Gastroesophageal sphincter (tissue), 3 donors: ENCODE measurements around the gene SLC4A5.

Experiments
- CTCF ChIP-seq, 4 experiments: fragments of 200-600 bp in 2 of 4; fragments of 450-650 bp in 2 of 4; sonication (generic) in 1 of 4; IDR thresholded peaks; one replicate each; pipeline ENCODE4 v1.5.1; 2017 to 2019; ENCODE audit warnings: antibody characterized with exemption in 4 of 4, mild to moderate bottlenecking in 2 of 4, moderate library complexity in 2 of 4
- EP300 ChIP-seq: sonication (generic); formaldehyde crosslinking; IDR thresholded peaks from one replicate; pipeline ENCODE4 v1.6.1; 2017; ENCODE audit warnings: antibody characterized with exemption, mild to moderate bottlenecking
- POLR2A ChIP-seq, 2 donors: fragments of 450-650 bp; IDR thresholded peaks; one replicate each; pipeline ENCODE4 v1.6.1; 2017; ENCODE audit warnings: antibody characterized with exemption in 2 of 2, mild to moderate bottlenecking in 2 of 2, moderate library complexity in 1 of 2
- POLR2AphosphoS5 ChIP-seq: sonication (generic); formaldehyde crosslinking; IDR thresholded peaks from one replicate; pipeline ENCODE4 v1.6.1; 2017; ENCODE audit warnings: antibody characterized with exemption

GRCh38 chr2:74349889-74350288 is 6.7 kb upstream of the SLC4A5 start:
- TF ChIP-seq CTCF (IDR thresholded peaks at IDR 0.05) (no peak), EP300 (no peak), POLR2A (IDR thresholded peaks at IDR 0.05) (no peak), POLR2AphosphoS5 (no peak)
